GM19025 (cell line): ENCODE data around the gene DUSP9.
A peak's percentile ranks its signal among the peaks of the same experiment; 100 is the strongest.

Experiments
- ATAC-seq: cut with Tn5 transposase; IDR thresholded peaks from one replicate; pipeline ENCODE4 v1.9.1; 2021; ENCODE audit warnings: mild to moderate bottlenecking, low read depth, moderate library complexity; ENCODE audit not compliant: unreplicated experiment

Gene DUSP9

DNA sequence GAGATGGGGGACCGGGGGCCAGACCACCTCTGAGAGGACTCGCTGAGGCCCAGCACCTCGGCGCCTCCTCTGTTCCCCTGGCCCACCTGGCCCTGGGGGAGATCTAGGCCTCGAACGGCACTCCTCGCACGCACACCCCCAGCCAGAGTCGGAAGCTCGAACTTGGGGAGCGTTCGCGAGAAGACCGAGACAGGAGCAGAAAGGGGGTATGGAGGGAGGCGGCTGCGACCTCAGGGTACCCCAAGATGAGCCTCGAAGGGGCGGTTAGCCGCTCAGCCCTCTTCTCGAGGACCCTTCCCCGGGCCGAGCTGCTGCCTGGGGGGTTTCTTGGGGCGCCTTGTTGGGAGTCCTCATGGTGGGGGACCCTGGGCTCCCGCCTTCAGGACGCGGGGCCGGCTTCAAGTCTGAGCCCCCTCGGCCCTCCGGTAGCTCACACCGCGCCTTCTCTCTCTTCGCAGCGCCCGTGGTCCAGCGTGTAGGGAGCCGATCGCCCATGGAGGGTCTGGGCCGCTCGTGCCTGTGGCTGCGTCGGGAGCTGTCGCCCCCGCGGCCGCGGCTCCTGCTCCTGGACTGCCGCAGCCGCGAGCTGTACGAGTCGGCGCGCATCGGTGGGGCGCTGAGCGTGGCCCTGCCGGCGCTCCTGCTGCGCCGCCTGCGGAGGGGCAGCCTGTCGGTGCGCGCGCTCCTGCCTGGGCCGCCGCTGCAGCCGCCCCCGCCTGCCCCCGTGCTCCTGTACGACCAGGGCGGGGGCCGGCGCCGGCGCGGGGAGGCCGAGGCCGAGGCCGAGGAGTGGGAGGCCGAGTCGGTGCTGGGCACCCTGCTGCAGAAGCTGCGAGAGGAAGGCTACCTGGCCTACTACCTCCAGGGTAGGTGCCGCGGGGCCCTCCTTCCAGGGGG is 706 bp downstream of the DUSP9 start:
- no peak for ATAC-seq

DNA sequence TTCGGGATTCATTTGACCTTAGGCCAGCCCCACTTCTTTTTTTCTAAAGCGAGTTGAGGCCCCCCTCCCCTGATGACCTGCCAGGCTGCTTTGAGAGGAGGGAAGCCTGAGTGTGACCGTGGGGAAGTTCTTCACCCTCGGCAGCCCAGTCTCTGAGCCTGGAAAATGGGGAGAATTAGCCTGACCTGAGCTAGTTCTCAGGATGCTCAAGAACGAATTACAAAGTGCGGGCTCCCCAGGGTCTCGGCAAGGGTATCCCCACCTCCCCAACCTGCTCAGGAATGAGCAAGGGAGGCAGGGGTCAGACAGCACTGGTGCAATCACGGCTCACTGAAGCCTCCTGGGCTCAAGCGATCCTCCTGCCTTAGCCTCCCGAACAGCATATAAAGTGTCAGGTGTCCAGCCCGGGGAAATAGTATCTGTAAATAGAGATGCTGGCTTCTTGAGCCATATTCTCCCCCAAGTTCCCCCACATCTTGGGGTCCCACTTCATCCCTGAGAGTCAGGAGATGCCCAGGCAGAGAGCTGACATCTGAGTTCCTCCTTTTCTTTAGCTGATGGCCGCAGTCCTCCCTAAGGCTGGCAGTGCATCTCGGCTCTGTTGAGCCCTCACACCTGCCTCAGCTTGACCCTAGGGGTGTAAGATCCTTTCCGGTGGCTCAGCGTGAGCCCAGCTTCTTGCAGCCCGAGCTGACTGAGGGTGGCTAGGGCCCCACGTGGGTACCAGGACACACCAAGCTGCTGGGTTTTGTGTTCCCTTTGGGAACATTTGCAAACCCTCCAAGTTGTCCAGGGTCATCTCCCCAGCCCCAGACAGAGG is 1.6 kb downstream of the DUSP9 start:
- ATAC-seq: no peak

DNA sequence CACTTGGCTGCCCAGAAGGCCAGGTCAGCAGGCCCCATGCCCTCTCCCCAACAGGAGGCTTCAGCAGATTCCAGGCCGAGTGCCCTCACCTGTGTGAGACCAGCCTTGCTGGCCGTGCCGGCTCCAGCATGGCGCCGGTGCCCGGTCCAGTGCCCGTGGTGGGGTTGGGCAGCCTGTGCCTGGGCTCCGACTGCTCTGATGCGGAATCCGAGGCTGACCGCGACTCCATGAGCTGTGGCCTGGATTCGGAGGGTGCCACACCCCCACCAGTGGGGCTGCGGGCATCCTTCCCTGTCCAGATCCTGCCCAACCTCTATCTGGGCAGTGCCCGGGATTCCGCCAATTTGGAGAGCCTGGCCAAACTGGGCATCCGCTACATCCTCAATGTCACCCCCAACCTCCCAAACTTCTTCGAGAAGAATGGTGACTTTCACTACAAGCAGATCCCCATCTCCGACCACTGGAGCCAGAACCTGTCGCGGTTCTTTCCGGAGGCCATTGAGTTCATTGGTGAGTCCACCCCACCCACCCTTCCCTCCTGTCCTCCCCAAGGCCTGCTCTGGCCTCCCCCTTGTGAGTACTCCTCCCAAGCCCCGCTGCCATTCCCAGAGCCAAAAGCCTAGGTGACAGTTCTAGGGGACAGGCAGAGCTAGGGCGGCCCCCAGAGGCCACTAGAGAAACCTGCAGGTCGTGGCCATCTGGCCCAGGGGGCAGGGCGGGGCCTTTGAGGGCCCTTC is 2.3 kb downstream of the DUSP9 start:
- no peak for ATAC-seq

DNA sequence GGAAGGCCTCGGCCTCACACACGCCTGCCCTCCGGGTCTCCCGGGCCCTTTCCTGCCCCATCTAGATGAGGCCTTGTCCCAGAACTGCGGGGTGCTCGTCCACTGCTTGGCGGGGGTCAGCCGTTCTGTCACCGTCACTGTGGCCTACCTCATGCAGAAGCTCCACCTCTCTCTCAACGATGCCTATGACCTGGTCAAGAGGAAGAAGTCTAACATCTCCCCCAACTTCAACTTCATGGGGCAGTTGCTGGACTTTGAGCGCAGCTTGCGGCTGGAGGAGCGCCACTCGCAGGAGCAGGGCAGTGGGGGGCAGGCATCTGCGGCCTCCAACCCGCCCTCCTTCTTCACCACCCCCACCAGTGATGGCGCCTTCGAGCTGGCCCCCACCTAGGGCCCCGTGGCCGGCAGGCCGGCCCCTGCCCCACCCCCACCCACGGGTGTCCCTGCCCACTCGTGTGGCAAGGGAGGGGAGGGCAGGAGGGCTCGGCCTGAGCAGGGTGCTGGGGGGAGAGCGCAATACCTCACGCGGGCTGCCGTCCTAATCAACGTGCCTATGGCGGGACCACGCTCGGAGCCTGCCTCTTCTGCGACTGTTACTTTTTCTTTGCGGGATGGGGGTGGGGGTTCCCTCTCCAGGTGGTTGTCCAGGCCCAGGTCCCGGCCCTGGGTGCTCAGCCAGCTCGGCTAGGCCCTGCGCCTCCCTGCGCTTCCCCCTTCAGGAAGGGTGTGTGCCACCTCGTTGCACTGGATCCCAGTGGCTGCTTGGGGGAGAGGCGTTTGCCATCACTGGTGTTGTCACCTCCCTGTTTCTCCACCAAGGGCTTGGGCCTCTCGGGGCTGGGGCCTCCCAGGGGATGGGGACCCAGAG is 3.1 kb downstream of the DUSP9 start:
- no peak for ATAC-seq

DNA sequence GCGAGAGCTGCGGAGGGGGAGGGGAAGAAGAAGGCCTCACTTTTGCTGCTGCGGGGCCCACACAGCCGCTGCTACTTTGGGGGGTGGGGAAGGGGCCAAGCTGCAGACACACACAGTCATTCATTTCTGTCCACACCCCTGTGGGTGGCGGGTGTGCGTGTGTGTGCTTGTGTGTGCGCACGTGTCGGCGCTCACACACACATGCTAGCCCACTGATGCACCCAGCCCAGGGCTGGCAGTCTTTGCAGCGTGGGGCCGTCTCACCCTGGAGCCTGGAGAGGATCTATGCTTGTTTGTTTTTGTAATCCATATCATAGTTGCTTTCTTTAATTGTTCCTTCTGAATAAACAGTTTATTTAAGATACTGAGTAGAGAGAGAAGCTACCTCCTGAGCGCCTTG is 4.0 kb downstream of the DUSP9 start:
- ATAC-seq: no peak

DNA sequence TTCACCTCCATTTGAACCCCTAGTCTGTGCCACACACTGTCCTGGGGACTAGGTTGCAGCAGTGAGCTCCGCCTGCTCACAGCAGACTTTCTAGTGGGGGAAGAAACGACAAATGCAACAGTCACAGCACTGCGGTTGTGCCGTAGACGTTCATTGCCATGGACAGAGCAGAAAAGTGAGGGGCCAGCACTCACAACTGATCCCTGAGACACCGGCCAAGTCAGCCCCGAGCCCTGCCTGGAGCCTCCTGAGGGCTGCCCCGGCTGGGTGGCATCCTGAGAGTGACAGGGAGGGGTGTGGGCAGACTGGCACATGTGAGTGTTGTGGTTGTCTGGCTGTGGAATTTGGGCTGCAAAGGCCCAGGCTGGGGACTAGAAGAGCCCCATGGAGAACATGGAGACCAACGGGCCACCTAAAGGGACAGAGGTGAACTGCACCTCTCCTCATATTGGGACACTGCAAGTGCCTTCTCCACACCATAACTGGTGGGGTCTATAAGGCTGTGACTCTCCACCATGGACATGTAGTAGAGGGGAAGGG is 4.6 kb downstream of the DUSP9 start:
- ATAC-seq: no peak

DNA sequence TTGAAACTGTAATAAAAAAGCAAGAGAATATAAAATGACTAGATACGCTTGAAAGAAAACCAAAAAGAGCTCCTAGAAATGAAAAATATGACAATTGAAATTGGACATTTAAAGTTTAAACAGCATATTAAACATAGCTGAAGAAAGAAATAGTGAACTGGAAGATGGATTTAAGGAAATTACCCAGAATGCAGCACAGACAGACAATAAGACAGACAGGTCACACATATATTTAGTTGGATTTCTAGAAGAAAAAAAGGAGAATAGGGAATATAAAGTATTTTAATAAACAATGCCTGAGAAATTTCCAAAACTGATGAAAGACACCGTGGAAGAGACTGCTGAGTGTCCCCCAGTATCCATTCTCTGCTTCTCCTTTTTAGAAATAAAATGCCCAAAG is 6.6 kb downstream of the DUSP9 start:
- no peak for ATAC-seq

DNA sequence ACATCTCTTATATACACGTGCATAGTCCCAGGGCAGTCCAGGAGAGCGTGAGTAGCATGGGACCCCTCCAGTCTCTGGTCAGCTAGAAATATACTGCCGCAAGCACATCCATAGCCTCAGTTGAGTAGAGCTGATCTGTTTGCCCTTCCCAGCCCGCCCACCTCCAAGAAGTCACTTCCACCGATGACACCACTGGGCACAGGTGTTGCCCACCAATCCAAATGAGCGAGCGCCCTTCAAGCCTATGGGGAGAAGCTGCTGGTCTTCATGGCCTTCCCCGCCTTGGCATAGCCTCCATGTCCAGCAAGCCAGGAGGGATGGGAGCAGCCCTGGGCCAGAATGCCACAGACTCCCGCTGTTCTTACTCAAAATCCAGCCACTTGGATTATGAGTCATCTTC is 10.2 kb downstream of the DUSP9 start:
- no peak for ATAC-seq

DNA sequence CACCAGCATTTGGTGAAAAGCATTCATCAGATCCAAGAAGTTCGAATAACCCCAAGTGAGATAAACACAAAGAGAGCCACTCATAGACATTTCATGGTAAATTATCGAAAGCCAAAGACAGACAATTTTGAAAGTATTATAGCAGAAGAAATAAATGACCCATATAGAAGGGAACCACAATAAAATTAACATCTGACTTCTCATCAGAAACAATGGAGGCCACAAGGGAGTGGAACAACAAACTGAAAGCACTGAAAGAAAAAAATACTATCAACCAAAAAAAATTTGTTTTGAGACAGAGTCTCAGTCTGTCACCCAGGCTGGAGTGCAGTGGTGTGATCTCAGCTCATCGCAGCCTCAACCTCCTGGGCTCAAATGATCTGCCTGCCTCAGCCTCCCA is 12.3 kb downstream of the DUSP9 start:
- no peak for ATAC-seq

DNA sequence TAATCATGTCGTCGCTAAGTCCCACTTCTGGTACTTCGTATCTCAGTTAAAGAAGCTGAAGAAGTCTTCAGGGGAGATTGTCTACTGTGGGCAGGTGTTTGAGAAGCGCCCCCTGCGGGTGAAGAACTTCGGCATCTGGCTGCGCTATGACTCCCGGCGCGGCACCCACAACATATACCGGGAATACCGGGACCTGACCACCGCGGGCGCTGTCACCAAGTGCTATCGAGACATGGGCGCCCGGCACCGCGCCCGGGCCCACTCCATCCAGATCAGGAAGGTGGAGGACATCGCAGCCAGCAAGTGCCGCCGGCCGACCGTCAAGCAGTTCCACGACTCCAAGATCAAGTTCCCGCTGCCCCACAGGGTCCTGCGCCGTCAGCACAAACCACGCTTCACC is 15.3 kb downstream of the DUSP9 start:
- no peak for ATAC-seq

DNA sequence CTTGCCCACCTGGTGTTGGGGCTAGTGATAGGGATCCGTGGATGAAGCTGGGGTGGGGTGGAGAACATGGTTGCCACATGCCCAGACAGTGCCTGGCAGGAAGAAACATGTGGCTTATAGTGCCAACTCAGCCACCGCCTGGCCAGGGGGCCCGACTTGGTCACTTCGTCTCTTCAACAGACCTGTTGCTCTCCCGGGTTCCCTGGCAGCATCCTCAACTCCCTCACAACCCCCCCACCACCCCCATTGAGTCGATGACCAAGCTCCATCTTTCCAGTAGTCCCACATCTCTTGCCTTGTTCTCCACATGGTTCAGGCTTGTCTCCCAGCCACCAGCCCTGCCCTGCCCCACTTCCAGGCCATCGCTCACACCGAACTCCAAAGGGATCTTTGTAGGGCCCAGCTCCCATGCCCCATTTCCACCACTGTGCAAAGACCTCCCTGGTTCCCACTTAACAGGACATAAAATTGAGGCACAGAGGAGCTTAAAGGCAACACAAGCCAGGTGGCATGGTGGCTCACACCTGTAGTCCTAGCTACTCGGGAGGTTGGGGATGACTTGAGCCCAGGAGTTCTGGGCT is 18.8 kb downstream of the DUSP9 start:
- no peak for ATAC-seq

DNA sequence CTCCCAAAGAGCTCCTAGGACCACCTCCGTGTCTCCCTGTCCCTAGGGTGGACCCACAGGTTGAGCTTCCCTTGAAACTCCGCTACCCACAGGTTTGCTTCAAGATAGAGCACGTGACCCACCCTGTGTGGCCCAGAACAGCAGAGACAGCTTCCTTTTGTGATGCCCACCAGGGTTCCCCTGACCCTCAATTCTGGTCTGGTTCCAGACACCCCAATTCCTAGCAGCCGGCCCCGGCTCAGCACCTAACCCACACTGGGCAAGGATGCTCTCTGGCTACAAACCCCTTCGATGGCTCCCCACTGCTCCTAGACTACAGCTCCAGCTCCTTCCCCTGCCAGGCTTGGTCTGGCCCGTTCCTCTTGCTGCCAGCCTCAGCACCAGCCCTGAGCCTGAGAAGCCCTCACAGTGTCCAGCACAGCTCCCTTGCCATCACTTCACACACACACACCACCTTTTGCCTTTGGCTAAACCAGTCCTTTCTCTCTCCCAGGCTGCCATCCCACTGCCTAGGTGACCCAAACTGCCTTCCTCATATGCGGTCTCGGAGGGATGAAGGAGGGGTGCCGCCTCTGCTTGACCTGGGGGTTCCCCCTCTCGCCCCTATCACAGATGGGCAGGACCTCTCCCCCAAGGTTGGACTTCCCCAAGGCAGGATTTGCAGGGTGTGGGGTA is 20.4 kb downstream of the DUSP9 start:
- ATAC-seq: no peak

DNA sequence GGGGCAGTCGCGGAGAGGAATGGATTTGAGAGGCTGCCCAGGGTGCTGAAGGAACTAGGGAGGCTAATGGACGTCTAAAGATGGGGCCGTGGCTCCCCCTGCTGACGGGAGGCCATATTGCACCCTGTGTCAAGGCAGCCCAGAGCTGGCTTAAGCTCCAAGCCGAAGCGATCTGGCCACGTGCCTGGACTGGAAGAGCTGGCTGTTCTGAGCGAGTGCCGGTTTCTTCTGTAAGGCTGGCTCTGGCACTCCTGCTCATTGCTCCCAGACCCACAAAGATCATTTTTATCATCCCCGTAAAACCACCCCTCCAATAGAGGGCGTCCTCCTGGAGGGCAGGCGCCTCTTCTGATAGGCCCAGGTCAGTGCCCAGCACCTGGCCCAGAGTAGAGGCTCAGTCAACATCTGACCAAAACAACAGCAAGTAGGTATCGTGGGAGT is 21.0 kb downstream of the DUSP9 start:
- peak; percentile 55 for ATAC-seq

DNA sequence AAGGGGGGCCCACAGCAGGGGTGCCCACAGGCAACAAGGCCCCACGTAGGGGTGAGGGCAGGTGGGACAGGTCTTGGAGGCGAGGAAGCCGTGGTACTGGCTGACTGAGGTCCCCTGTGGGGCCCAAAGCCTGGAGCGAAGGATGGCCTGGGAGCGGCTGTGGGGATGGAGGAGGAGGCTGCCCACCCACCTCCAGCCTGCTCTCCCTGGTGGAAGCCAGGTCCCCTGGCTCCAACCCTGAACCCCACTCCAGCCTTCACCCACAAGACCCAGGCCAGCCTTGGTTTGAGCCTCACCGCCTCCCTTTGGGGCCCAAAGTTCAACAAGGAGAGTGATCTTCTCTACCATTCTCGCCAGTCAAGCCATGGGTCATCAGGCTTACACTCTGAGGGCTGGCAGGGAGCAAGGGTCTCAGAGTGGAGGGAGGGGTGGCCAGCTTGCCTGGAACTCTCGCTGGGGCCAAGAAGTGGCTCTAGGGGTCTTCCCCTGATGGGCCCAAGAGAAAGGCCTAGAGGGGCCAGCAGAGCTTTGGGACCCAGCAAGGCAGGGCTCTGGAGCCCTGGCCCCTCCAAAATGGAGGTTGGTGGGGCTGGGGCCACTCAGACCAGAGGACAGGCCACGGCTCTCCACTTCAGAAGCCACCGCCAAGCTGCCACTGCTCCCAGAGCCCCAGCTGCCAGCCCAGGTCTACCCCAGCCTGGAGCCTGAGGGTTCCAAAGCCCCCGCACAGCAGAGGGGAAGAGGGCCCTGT is 21.6 kb downstream of the DUSP9 start:
- ATAC-seq: no peak

DNA sequence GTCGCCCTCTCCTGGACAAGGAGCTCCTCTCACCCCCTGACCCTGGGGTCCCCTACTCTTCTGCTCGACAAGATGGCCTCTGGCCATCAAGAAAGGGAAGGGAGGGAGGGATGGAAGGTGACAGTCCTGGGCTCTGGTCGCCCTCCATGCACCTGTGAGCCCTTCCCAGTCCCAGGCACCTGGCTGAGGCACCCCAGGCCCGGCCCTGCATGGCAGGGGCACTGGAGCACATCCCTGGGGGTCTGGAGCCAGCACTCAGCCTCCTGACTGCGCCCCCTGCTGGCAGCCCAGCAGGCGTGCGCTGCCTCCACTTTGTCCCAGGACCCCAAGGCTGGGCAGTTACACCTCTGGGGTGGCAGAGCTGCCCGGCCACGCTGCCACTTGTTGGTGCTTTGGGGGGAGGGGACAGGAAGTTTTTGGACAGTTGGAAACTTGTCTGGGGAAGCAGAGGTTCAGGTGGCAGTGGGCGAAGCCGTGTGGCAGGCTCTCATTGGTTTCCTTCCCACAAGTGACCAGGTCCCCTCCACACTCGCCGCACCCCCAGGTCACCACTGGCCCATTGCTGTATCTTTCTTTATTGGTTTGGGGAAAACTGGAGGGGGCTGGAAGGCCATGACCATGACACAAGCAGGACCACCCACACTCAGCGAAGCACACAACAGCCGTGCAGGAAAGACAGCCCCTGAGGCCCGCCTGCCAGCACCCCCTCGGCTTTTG is 22.3 kb downstream of the DUSP9 start:
- ATAC-seq: no peak

DNA sequence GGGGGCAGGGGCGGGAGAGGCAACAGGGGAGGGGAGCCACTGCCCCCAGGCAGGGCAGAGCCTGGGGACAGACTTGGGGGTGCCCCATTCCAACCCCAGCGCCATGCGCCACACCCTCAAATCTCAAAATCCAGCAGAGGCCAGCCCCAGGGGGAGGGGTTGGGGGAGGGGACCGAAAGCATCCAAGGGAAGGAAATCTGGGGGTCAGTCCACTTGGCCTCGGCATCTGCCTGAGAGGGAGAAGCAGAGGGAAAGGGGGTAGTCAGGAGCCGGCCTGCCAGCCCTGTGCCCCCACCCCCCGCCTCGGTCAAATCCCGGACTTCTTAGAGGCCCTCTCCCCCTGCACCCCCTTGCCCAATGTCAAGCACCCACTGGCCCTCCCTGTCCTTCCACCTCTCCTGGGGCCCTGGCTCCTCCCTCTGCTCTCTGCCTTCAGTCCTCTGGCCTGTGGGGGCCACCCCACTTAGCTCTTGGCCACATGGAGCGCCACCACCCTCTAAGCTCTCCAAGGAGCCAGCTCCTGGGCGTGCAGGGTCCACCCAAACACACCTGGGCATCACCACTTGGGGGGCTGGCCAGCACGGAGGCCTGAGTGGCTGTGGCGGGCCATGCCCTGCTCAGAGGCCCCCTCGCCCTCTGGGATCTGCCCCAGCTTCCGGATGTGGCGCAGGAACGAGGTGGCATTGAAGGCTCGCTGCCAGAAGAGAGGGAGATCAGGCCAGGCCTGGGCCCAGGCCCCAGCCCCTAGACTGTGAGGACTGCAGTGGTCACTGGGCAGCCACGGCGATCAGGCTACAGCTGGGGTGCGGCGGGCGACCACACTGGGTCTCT is 23.1 kb downstream of the DUSP9 start:
- no peak for ATAC-seq
